DND-41 (cell line): Measurements from ENCODE around the gene CLNK.

Experiments
- CTCF ChIP-seq: IDR thresholded peaks from 2 replicates; pipeline ENCODE4 v1.5.1; 2012; ENCODE audit warnings: borderline replicate concordance, low read length, moderate library complexity, mild to moderate bottlenecking; ENCODE audit not compliant: poor library complexity, severe bottlenecking; ENCODE audit errors: extremely low read depth
- EZH2 ChIP-seq: IDR thresholded peaks from 3 replicates; pipeline ENCODE4 v1.6.1; 2012; ENCODE audit warnings: borderline replicate concordance, low read depth, mild to moderate bottlenecking, moderate library complexity, low read length, inconsistent platforms; ENCODE audit not compliant: severe bottlenecking

GRCh38 chr4:10521424-10521823, 163.1 kb downstream of the CLNK start:
- TF ChIP-seq CTCF (no peak), EZH2 (no peak)
